HepG2 (cell line): ENCODE measurements around the gene SCAPER. TPM values are rescaled to one million over a fixed set of nuclear protein-coding genes. Genes with fewer than 3 reads are reported as not detected.
"Not testable (repeated sequence)": the region's sequence is repeated elsewhere in the genome, so short reads cannot be mapped to it uniquely, and the experiment has no call there.

Experiments
- ATAC-seq: fragments of 200-7000 bp; cut with Tn5 transposase; 3 replicates; pipeline ENCODE4 v1.9.1; 2020; ENCODE audit warnings: mild to moderate bottlenecking, moderate library complexity
- BruUV-seq: library from RNA; stranded (reverse); fragments of 400-500 nt; replicated peaks from 2 replicates; lab custom pipeline; 2021; lab: Mats Ljungman, UMichigan
- CTCF ChIA-PET: fragments of 300-600 bp; formaldehyde crosslinking; extraction: SDS; loops from one replicate; lab custom pipeline; 2021; ENCODE audit warnings: low total read pairs, inconsistent platforms, low intra/inter-chr PET ratio; lab: Yijun Ruan, JAX
- POLR2A ChIA-PET: fragments of 350-600 bp; sonication (Branson Sonifier 250); formaldehyde crosslinking; loops from one replicate; lab custom pipeline; 2020; ENCODE audit warnings: antibody characterized with exemption, inconsistent platforms; lab: Yijun Ruan, JAX
- DNase-seq: peaks from one replicate; pipeline ENCODE4 v3.0.0-alpha.2; 2015; ENCODE audit warnings: low spot score
- FAIRE-seq: peaks from 3 replicates; lab custom pipeline; 2011; peaks lifted over from hg19 to GRCh38; lab: Jason Lieb, UNC
- H2AFZ ChIP-seq: one replicate; pipeline ENCODE4 v1.6.1; 2011; ENCODE audit warnings: low read length, inconsistent platforms
- H3K27ac ChIP-seq: fragments of 300-600 bp; 3 replicates; pipeline ENCODE4 v1.8.0; 2011; ENCODE audit warnings: mixed run types, mild to moderate bottlenecking, mixed read lengths, low read length, inconsistent platforms; ENCODE audit not compliant: insufficient read depth; ENCODE audit errors: extremely low read length
- H3K27me3 ChIP-seq, 2 experiments: fragments of 200-600 bp in 1 of 2; 2 replicates in 1 of 2; 3 replicates in 1 of 2; pipeline versions ENCODE4 v1.6.0 to v1.8.0; 2011; ENCODE audit warnings: low read length in 2 of 2, mild to moderate bottlenecking in 2 of 2, moderate library complexity in 2 of 2, inconsistent platforms in 1 of 2; ENCODE audit not compliant: insufficient read depth in 2 of 2, control insufficient read depth in 1 of 2
- H3K36me3 ChIP-seq, 2 experiments: fragments of 200-600 bp in 1 of 2; replicated peaks in 1 of 2; 2 replicates in 1 of 2; 3 replicates in 1 of 2; pipeline versions ENCODE4 v1.5.1 to v1.8.0; 2011; ENCODE audit warnings: low read length in 2 of 2, inconsistent platforms in 1 of 2; ENCODE audit not compliant: insufficient read depth in 2 of 2, control insufficient read depth in 1 of 2
- H3K4me1 ChIP-seq: 2 replicates; pipeline ENCODE4 v1.5.1; 2012; ENCODE audit warnings: low read length, inconsistent platforms; ENCODE audit not compliant: insufficient read depth
- H3K4me2 ChIP-seq: 2 replicates; pipeline ENCODE4 v1.6.0; 2011; ENCODE audit warnings: low read depth, low read length, inconsistent platforms
- H3K4me3 ChIP-seq, 3 experiments: fragments of 200-600 bp in 1 of 3; sonication (generic), shearing (Covaris generic) in 1 of 3; replicated peaks in 1 of 3; 2 replicates each; pipeline ENCODE4 v1.5.1; 2011 to 2016; ENCODE audit warnings: low read length in 3 of 3, inconsistent platforms in 2 of 3, low read depth in 2 of 3, mild to moderate bottlenecking in 2 of 3, control low read depth in 1 of 3, mixed read lengths in 1 of 3; ENCODE audit not compliant: insufficient read depth in 1 of 3
- H3K79me2 ChIP-seq: one replicate; pipeline ENCODE4 v1.6.1; 2011; ENCODE audit warnings: low read length, inconsistent platforms; ENCODE audit not compliant: insufficient read depth
- H3K9ac ChIP-seq: 2 replicates; pipeline ENCODE4 v1.6.0; 2011; ENCODE audit warnings: mild to moderate bottlenecking, low read depth, low read length, inconsistent platforms; ENCODE audit not compliant: insufficient read depth
- H3K9me3 ChIP-seq: 2 replicates; pipeline ENCODE4 v1.5.1; 2012; ENCODE audit warnings: mild to moderate bottlenecking, low read length
- H4K20me1 ChIP-seq: 2 replicates; pipeline ENCODE4 v1.6.0; 2011; ENCODE audit warnings: inconsistent platforms, mild to moderate bottlenecking, low read length, moderate library complexity; ENCODE audit not compliant: insufficient read depth
- CEBPG ChIP-seq: IDR thresholded peaks from 2 replicates; pipeline ENCODE4 v1.6.1; 2016
- FOXO1 ChIP-seq: sonication (generic); formaldehyde crosslinking; IDR thresholded peaks from 2 replicates; pipeline ENCODE4 v1.4.0; 2020; ENCODE audit warnings: missing genetic modification reagents
- PCBP2 ChIP-seq: fragments of 200-400 bp; formaldehyde crosslinking; optimal IDR thresholded peaks from 2 replicates; pipeline ENCODE3; 2018; ENCODE audit warnings: low read length, low read depth; ENCODE audit not compliant: poor library complexity, severe bottlenecking
- SATB2 ChIP-seq: sonication (generic); formaldehyde crosslinking; IDR thresholded peaks from 2 replicates; pipeline ENCODE4 v1.5.0; 2020; ENCODE audit warnings: missing genetic modification reagents
- TFDP1 ChIP-seq: IDR thresholded peaks from 2 replicates; pipeline ENCODE4 v1.6.1; 2016; ENCODE audit warnings: missing compliant biosample characterization, missing genetic modification reagents, borderline replicate concordance
- WGBS: methylation state at CpG from one replicate; pipeline ENCODE4 v1.1.6; 2017; ENCODE audit warnings: low lambda C conversion rate; 5-methylcytosine and 5-hydroxymethylcytosine counted together
- in situ Hi-C: cut with HindIII; loops from 2 replicates; pipeline ENCODE4 v1.10.0; 2017; ENCODE audit warnings: low pct_unique_long_range_greater_than_20kb; ENCODE audit not compliant: extremely low pct_ligation_motif_present
- intact Hi-C: fragments of 100-400 bp; cut with micrococcal nuclease; formaldehyde crosslinking; loops from one replicate; pipeline ENCODE4 v1.10.0; 2022; ENCODE audit not compliant: unreplicated experiment
- polyA plus RNA-seq, 8 experiments: library from polyadenylated mRNA; depleted of rRNA in 3 of 8; stranded (reverse) in 7 of 8; unstranded in 1 of 8; fragments of >200 nt; fragmentation: Illumina TruSeq in 4 of 8; extraction: Trizol in 4 of 8; gene quantifications; 2 replicates each; pipeline versions ENCODE4 v1.2.1 to v1.2.3, GENCODE V29; 2011 to 2016; ENCODE audit warnings: low read depth in 4 of 8, missing spikeins in 1 of 8, mixed read lengths in 1 of 8; ENCODE audit not compliant: insufficient read depth in 1 of 8
- total RNA-seq, 5 experiments: library from RNA; depleted of rRNA; stranded (reverse); fragments of >200 nt; fragmentation: Illumina TruSeq; extraction: Trizol; gene quantifications; 2 replicates each; pipeline ENCODE4 v1.2.3, GENCODE V29; 2016; ENCODE audit warnings: low read depth in 1 of 5

SCAPER gene
- total and polyA plus RNA-seq, 2 of the 13 experiments (the other 11 are each of a cell fraction or from before 2014, with no cell fraction given): 4.3 to 10.5 TPM

DNA sequence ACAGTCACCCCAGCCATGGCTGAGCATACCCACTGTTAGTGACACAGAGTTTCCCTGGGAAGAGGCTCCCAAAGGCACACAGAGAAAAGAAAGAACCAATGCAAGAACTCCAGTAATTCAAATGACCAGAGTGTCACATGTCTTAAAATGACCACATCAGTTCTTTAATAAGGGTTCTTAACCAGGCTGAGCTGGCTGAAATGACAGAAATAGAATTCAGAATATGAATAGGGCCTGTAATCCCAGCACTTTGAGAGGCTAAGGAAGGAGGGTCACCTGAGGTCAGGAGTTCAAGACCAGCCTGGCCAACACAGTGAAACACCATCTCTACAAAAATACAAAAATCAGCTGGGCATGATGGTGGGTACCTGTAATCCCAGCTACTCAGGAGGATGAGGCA, 54.8 kb downstream of the SCAPER start:
- POLR2A ChIA-PET, BruUV-seq: not testable (repeated sequence)

GRCh38 chr15:76846782-76847181, 58.4 kb downstream of the SCAPER start:
- in situ Hi-C loops: no loop called here
- no peak for DNase-seq
- CTCF ChIA-PET: no interaction called here
- Histone ChIP-seq H3K27ac (no peak overlapping the region), H4K20me1 (no peaks in the 10 kb centered on the region), H3K4me2 (no peak overlapping the region), H3K79me2 (no peaks in the 10 kb centered on the region)
- no peak for ATAC-seq
- intact Hi-C loops: no loop called here
- TF ChIP-seq CEBPG: no peak
- no peak for TF ChIP-seq FOXO1 (CRISPR knock-in tag)
- no peak for TF ChIP-seq SATB2 (CRISPR knock-in tag)
- TF ChIP-seq PCBP2: no peak
- TF ChIP-seq TFDP1 (CRISPR knock-in tag): no peak
- TF ChIP-seq, all 625 proteins: peak for 0
- Histone ChIP-seq H3K4me3 (no peak overlapping the region), H2AFZ (no peak overlapping the region), H3K9ac (no peak overlapping the region), H3K9me3 (no peaks in the 10 kb centered on the region), H3K36me3 (peaks cover 0 to 1% of the 10 kb centered on the region in 2 experiments; a peak in 1 of 5 replicates), H3K27me3 (no peaks in the 10 kb centered on the region), H3K4me1 (no peaks in the 10 kb centered on the region)
- no peak for FAIRE-seq
- POLR2A ChIA-PET: no interaction called here
- BruUV-seq: no TSS peak
- WGBS: 96% methylated on average over 1 of the region's 1 CpG

More for the DNA sequence above, 54.8 kb downstream of the SCAPER start:
- H3K79me2 ChIP-seq, H4K20me1 ChIP-seq, in situ Hi-C loops, H3K9ac ChIP-seq, H3K27ac ChIP-seq, H3K4me2 ChIP-seq, H3K36me3 ChIP-seq, H3K27me3 ChIP-seq, H3K4me1 ChIP-seq, ATAC-seq, CTCF ChIA-PET, H2AFZ ChIP-seq, H3K4me3 ChIP-seq, intact Hi-C loops, DNase-seq, FAIRE-seq, H3K9me3 ChIP-seq: not testable (repeated sequence)
